SK-N-SH (cell line): ENCODE data around the gene CLCNKB.

ENCODE experiments used
- CHD2 ChIP-seq: fragments of 150-350 bp; IDR thresholded peaks from 2 replicates; pipeline ENCODE4 v1.6.1; 2018; ENCODE audit warnings: low read length; ENCODE audit not compliant: partially characterized antibody
- YY1 ChIP-seq: IDR thresholded peaks from 2 replicates; pipeline ENCODE4 v1.4.0; 2012; ENCODE audit warnings: low read depth, mild to moderate bottlenecking
- TF ChIP-seq, protein P1 (sequence below): fragments of 200-600 bp; sonication (generic); IDR thresholded peaks from 2 replicates; pipeline ENCODE4 v1.6.1; 2017; ENCODE audit warnings: antibody characterized with exemption, mild to moderate bottlenecking, moderate library complexity

DNA sequence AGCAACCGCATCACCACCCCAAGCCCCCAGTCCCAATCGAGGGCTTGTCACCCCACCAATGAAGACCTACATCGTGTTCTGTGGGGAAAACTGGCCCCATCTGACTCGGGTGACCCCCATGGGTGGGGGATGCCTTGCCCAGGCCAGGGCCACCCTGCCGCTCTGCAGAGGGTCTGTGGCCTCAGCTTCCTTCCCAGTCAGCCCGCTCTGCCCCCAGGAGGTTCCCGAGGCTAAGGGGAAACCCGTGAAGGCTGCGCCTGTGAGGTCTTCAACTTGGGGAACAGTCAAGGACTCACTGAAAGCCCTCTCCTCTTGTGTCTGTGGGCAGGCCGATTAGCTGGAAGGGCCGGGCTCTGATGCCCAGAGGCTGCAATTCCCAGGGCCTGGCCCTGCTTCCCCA, 37.6 kb upstream of the CLCNKB start:
- TF ChIP-seq YY1 (no peak), CHD2 (no peak)
- TF ChIP-seq, protein P1, sequence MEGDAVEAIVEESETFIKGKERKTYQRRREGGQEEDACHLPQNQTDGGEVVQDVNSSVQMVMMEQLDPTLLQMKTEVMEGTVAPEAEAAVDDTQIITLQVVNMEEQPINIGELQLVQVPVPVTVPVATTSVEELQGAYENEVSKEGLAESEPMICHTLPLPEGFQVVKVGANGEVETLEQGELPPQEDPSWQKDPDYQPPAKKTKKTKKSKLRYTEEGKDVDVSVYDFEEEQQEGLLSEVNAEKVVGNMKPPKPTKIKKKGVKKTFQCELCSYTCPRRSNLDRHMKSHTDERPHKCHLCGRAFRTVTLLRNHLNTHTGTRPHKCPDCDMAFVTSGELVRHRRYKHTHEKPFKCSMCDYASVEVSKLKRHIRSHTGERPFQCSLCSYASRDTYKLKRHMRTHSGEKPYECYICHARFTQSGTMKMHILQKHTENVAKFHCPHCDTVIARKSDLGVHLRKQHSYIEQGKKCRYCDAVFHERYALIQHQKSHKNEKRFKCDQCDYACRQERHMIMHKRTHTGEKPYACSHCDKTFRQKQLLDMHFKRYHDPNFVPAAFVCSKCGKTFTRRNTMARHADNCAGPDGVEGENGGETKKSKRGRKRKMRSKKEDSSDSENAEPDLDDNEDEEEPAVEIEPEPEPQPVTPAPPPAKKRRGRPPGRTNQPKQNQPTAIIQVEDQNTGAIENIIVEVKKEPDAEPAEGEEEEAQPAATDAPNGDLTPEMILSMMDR = no peak
